ENCODE results near the gene GABRB1.
"Not testable (repeated sequence)": the region's sequence is repeated elsewhere in the genome, so short reads cannot be mapped to it uniquely, and the experiment has no call there.

The GABRB1 gene

DNA sequence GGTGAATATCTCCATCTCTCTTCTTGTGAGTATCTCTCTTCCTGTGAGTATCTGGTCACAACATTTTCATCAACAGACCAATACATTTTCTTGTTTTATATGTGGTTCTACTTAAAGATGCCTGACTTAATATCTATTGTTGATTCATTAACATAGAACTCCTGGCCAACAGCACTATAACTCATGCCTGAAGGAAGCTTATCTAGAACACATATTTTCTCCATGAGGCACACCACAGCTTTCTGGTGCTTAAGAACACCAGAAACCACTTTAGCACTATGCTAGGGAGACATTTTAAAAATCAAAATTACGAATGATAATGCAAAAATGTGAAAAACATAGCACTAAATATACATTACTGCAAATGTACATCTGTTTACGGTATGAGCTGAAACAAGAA, 190.4 kb downstream of the GABRB1 start:
- TF ChIP-seq ZNF274 (IDR thresholded peaks at IDR 0.05; ENCODE audit: low read depth, low read length): no peak
- H3K4me3 ChIP-seq (ENCODE audit: low read length): no peak overlapping the region

DNA sequence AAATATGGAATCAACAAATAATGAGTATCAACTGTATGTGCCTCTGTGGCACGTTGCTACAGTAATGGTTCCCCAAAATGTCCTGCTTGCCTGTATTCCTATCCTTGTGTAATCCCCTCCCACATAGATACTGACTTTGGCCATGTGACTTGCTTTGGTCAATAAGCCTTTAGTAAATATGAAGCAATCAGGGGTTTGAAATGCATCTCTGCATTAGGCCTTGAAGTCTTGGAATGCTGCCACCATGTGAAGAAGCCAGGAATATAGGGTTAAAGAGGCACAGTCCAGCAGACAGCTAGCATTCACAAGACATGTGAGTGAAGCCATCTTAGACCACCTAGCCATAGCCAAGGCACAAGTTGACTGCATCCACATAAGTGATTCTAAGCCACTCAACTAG, 190.9 kb downstream of the GABRB1 start:
- H3K4me3 ChIP-seq (ENCODE audit: low read length): no peak overlapping the region
- no peak for TF ChIP-seq ZNF274 (IDR thresholded peaks at IDR 0.05; ENCODE audit: low read depth, low read length)

DNA sequence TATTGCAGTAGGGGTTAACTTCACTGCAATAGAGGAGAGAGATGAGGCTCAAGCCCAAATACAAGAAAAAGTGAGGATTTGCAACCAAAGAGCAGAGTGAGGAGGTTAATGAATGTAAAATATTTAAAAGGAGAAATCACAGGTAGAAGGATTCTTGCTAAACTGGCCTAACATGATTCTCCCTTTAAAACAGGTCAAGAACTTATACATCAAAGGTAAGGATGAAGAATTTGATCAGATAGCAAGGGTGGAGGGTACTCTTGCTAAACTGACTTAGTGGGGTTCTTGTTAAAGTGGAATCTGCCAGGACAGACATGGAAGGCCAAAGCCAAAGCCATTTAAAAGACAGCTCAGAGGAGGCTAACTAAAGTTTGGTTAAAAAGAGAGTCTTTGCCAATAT, 193.0 kb downstream of the GABRB1 start:
- H3K4me3 ChIP-seq (ENCODE audit: low read length): no peak overlapping the region
- TF ChIP-seq ZNF274 (IDR thresholded peaks at IDR 0.05; ENCODE audit: low read depth, low read length): no peak

DNA sequence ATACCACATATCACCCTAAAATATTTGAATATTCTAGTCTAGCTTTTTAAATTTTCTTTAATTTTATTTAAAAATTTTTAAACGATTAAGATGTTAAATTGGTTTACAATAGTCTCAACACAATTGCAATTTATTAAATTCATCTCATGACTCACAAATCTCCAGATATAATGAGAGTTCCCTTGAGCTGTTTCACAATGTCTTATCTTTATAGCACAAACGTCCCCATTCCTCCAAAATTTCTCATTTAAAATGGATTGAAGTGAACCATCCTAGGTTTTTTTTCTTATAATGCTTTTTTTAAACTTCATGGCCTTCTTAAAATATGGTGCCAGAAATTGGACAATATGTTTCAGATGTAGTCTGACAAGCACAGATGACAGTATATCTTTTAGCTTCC, 204.4 kb downstream of the GABRB1 start:
- H3K4me3 ChIP-seq (ENCODE audit: low read length): no peak overlapping the region
- TF ChIP-seq ZNF274 (IDR thresholded peaks at IDR 0.05; ENCODE audit: low read depth, low read length): no peak

DNA sequence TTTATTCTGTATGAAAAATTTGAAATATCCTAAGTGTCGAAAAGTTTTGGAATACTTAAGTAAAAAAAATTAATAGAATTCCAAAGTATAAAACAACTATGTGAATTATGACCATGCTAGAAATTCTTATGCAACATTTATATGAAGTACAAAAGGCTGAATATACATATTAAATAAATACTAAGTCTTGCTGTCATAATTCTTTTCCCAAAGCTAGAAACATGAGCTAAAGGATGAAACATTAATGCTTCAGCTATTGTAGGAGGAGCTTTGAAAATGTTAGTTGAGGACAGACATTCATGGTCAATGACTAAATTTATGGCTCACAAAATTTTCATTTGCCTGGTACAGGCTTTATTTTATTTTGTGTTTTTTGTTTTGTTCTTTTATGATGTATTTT, 207.3 kb downstream of the GABRB1 start:
- H3K4me3 ChIP-seq (ENCODE audit: low read length): no peak overlapping the region
- TF ChIP-seq ZNF274 (IDR thresholded peaks at IDR 0.05; ENCODE audit: low read depth, low read length): no peak

DNA sequence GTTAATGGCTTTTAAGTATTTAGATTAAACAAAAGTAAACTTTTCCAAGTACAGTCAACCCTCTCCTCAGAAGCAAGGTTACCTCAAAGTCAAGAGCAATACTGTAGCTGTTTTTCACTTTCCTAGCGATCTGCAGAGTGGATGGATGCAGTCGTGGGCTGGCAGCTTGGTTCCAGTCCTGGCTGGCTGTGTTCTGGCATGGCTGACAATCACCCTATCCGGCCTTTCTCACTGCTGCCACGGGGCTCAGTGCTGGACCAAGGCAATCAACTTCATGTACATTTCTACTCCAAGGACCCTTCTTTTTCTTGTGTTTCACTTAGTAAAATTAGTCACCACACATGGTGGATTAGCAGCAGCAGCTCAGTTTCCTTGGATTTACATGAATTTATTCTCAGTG, 208.3 kb downstream of the GABRB1 start:
- no peak for TF ChIP-seq ZNF274 (IDR thresholded peaks at IDR 0.05; ENCODE audit: low read depth, low read length)
- H3K4me3 ChIP-seq (ENCODE audit: low read length): no peak overlapping the region

DNA sequence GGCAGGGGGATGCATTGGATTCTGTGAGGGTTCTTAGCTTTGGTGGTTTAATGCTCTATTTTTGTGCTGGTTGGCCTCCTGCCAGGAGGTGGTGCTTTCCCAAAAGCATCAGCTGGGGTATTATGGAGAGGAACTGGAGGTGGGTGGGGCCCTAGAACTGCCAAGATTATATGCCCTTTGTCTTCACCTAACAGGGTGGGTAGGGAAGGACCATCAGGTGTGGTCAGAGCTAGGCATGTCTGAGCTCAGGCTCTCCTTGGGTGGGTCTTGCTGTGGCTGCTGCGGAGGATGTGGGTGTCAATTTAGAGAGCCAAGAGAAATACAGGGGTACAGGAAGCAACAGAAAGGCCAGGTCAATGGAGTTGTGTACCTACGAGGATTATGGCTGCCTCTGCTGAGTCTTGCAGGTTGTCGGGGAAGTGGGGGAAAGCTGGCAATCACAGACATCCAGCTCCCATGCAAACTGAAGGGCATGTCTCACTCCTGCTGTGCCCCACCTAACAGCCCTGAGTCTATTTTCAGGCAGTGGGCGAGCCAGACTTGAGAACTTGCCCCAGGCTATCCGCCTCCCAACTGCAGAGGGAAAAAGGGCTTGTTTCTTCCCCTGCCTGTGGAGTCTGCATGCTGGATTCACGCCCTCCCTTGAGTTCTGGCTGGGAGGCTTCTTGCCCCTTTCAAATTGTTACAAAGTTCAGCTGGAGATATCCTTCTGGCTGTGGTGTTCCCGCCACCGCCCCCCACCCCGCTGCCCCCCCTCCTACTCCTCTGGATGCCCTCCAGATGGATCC, 220.2 kb downstream of the GABRB1 start:
- no peak for TF ChIP-seq ZNF274 (IDR thresholded peaks at IDR 0.05; ENCODE audit: low read depth, low read length)
- no peak overlapping the region for H3K4me3 ChIP-seq (ENCODE audit: low read length)

DNA sequence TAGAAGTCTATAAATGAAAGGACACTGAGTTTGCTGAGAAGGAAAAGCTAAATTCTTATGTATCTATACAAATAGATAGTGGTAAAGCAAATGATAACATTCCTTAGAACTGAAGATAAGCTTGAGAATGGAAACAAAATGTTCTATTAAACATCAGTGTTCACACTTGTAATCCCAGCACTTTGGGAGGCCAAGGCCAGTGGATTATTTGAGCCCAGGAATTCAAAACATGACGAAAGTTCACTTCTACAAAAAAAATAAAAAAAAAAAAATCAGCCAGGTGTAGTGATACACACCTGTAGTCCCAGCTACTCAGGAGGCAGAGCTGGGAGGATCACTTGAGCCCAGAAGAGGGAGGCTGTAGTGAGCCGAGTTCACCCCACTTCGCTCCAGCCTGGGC, 232.4 kb downstream of the GABRB1 start:
- TF ChIP-seq ZNF274 (IDR thresholded peaks at IDR 0.05; ENCODE audit: low read depth, low read length): no peak
- no peak overlapping the region for H3K4me3 ChIP-seq (ENCODE audit: low read length)

DNA sequence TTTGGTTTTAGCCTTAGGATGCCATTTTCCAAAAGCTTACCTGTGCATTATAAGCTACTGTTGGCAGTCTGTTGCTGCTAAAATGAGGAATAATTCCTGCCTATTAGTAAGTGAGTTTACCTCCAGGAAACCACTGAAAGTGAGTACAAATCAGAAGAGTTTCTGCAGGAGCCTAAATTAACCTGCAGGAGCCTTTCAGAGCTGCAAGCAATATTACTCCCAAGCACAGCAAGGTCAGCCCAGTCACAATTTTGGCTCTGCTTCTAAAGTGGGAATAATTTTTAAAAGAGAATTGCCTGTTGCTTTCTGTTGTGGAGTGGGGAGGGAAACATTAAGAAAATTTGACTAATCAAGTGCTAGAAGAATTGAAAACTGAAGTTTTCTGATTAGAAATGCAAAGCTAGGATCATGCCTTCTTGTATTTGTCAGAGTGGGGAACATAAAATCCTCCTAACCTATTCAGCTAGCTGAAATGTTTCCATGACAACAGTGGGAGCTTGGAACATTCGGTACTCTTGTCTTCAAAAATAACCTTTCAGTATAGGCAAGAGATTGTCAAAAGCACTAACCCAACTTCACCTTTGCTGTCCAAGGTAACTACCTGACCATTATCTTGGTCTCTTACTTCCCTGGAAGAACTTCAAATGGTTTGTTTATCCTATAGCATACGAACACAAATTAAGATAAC, 239.0 kb downstream of the GABRB1 start:
- no peak overlapping the region for H3K4me3 ChIP-seq (ENCODE audit: low read length)
- no peak for TF ChIP-seq ZNF274 (IDR thresholded peaks at IDR 0.05; ENCODE audit: low read depth, low read length)

DNA sequence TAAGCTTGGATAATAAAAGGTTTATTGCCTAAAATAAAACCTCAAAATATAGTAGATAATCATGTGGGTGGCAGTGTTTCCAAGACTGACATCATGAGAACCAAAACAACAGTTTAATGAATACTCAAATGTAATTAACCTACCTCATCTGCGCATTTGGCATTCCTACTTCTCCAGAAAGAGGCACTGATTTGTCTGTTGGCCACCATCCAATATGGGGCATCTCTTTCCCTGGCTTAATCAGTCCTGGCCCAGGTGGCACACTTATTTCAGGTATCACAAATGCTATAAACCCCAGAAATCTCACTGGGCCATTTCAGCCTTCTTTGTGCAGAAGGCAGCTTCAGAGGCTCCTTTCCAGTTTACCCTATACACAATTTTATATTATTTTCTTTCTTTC, 239.9 kb downstream of the GABRB1 start:
- TF ChIP-seq ZNF274 (IDR thresholded peaks at IDR 0.05; ENCODE audit: low read depth, low read length): no peak
- H3K4me3 ChIP-seq (ENCODE audit: low read length): no peak overlapping the region

DNA sequence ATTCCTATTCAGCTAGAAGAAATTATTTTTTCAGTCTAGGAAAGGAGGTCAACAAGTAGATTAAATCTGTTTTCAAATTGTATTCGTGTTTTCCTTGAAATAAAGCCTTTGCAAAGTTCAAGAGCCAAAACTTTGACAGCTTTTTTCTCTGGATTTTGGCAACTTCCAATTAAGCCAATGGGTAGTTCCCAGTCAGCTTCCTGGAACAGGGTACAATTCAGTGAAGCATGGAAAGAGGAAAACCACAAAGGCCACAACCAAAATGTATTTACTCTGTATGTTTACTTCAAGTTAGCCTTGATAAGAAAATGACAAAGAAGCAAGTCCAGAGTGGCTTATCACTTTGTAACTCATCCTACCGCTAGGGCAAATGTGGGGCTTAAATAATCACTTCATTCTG, 243.5 kb downstream of the GABRB1 start:
- no peak overlapping the region for H3K4me3 ChIP-seq (ENCODE audit: low read length)
- no peak for TF ChIP-seq ZNF274 (IDR thresholded peaks at IDR 0.05; ENCODE audit: low read depth, low read length)

DNA sequence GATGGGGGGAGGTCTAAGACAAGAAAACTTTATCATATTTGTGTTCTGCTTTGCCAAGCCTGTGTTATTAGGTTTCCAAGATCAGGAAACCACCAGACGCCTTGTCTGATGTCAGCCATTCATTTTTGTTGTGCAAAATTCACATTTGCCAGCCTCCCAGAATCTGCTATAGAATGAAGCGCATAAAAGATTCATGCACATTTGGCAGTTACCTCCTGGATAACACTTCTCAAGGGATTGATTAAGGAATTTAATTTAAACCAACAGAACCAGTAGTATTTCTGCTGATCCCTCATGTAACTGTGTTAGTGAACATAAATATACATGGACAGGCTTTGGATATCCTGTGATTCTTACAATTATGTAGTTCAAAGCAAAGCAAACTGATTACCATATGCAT, 244.2 kb downstream of the GABRB1 start:
- H3K4me3 ChIP-seq (ENCODE audit: low read length): no peak overlapping the region

DNA sequence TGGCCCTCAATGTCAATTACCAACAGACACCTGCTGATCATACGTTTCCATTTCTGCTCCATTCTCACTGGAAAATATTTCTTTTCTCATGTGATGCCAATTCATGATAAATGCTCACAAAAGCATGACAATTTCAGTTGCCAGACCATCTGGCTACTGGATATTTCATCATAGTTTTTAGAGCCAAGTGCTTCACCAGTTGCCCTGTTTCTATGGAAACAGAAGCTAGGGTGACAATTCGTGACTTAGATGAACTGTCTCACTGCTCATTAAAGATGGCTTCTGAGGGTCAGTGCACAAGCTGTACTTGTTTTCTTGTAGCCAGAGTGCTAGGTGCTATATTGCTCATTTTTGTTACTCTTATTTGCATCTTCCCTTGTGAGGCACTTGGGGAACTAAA, 247.3 kb downstream of the GABRB1 start:
- no peak for TF ChIP-seq ZNF274 (IDR thresholded peaks at IDR 0.05; ENCODE audit: low read depth, low read length)
- no peak overlapping the region for H3K4me3 ChIP-seq (ENCODE audit: low read length)

More for the DNA sequence above, 244.2 kb downstream of the GABRB1 start:
- TF ChIP-seq ZNF274 (IDR thresholded peaks at IDR 0.05; ENCODE audit: low read depth, low read length): no peak

DNA sequence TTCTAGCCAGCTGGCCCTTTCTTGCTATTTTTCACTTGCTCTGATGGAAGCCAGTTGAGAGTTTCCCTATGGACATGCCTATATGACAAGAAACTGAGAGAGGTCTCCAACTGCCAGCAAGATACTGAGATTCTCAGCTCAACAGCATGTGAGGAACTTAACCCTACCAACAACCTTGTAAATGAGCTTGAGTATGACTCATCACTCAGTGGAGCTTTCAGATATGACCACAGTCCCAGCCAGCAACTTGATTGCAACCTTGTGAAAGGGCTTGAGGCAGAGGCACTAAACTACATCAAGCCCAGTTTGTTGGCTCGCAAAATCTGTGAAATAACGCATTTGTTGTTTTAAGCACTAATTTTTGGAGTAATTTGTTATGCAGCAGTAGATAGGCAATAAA, 256.4 kb downstream of the GABRB1 start:
- no peak for TF ChIP-seq ZNF274 (IDR thresholded peaks at IDR 0.05; ENCODE audit: low read depth, low read length)
- no peak overlapping the region for H3K4me3 ChIP-seq (ENCODE audit: low read length)

DNA sequence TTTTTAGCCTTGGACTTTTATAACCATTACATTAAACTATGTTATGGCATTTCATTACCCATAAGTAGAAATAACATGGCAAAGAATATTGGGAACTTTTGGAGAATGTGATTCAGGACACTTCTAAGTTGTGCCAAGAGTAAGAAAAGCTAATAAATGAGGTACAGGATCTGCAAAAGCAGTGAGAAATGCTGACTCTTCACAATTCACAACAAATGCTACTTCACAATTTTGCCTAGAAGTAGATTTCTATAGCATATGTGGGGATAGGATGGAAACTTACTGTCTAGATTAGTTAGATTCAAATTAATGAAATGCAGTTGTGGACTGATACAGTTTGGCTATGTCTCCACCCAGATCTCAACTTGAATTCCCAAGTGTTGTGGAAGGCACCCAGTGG, 258.4 kb downstream of the GABRB1 start:
- no peak for TF ChIP-seq ZNF274 (IDR thresholded peaks at IDR 0.05; ENCODE audit: low read depth, low read length)

DNA sequence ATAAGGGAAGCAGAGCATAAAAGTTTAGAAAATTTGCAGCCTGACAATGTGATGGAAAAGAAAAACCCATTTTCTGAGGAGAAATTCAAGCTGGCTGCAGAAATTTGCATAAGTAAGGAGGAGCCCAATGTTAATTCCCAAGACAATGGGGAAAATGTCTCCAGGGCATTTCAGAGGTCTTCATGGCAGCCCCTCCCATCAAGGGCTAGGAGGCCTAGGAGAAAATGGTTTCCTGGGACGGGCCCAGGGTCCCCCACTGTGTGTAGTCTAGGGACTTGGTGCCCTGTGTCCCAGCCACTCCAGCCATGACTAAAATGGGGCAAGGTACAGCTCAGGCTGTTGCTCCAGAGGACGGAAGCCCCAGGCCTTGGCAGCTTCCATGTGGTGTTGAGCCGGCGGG, 259.5 kb downstream of the GABRB1 start:
- not testable (repeated sequence) for H3K4me3 ChIP-seq (ENCODE audit: low read length)

More for the DNA sequence above, 258.4 kb downstream of the GABRB1 start:
- no peak overlapping the region for H3K4me3 ChIP-seq (ENCODE audit: low read length)
